GM23248 (cell line): ENCODE data around the gene CACNA2D2.

Experiments
- EZH2 ChIP-seq: fragments of 200-600 bp; sonication (generic); IDR thresholded peaks from 2 replicates; pipeline ENCODE4 v1.6.1; 2018; ENCODE audit warnings: antibody characterized with exemption, mild to moderate bottlenecking; ENCODE audit not compliant: insufficient read depth, poor library complexity, severe bottlenecking
- EZH2phosphoT487 ChIP-seq: fragments of 200-600 bp; sonication (generic); IDR thresholded peaks from 2 replicates; pipeline ENCODE4 v1.6.1; 2018; ENCODE audit warnings: antibody characterized with exemption, moderate library complexity, mild to moderate bottlenecking, low read depth; ENCODE audit not compliant: insufficient read depth

GRCh38 chr3:50381383-50381782 lies 122.1 kb downstream of the CACNA2D2 start:
- no peak for TF ChIP-seq EZH2
- no peak for TF ChIP-seq EZH2phosphoT487
